ENCODE results near the gene SCIMP. TPM values are rescaled to one million over a fixed set of nuclear protein-coding genes. Genes with fewer than 3 reads are reported as not detected.
A peak's percentile ranks its signal among the peaks of the same experiment; 100 is the strongest.

SCIMP gene
- polyA plus RNA-seq, 3 donors, result 88.7 to 164 (median 98.4) TPM

- no peak for DNase-seq
- H2AFZ ChIP-seq (ENCODE audit: insufficient read depth, low read depth, low read length, poor library complexity, severe bottlenecking), result no peak overlapping the region
- no CpG with 5 or more reads among the region's 5 CpGs for WGBS (ENCODE audit: insufficient coverage)
Measured at GRCh38 chr17:5210091-5210490, 24.6 kb downstream of the SCIMP start.

GRCh38 chr17:5209396-5209795, 25.3 kb downstream of the SCIMP start:
- Mint-ChIP-seq H3K9me3 (peaks cover 0 to 2% (median 0%) of the 10 kb centered on the region in 7 donors), H3K36me3 (peaks cover 57 to 65% of the 10 kb centered on the region in 2 donors), H3K4me3 (no peak overlapping the region), H3K27me3 (ENCODE audit: low read depth in 3 of 3) (peaks cover 0 to 5% (median 2%) of the 10 kb centered on the region in 3 donors), H3K4me1 (peaks cover 41% of the 10 kb centered on the region), H3K27ac (peak overlapping the region in 1 of 7 donors; percentile 37)
- Histone ChIP-seq H3K4me2 (replicated peaks; ENCODE audit: extremely low read depth, low read length, poor library complexity, severe bottlenecking) (no peak overlapping the region), H4K20me1 (ENCODE audit: insufficient read depth, low read length) (peaks cover 46% of the 10 kb centered on the region), H3K4me1 (ENCODE audit: control insufficient read depth in 1 of 2, insufficient read depth in 2 of 2, low read length in 2 of 2) (peaks cover 36 to 42% of the 10 kb centered on the region in 2 donors), H3K36me3 (replicated peaks in 1 of 2; ENCODE audit: control insufficient read depth in 1 of 2, insufficient read depth in 2 of 2, low read length in 2 of 2) (peaks cover 46 to 51% of the 10 kb centered on the region in 2 donors), H3K79me2 (ENCODE audit: insufficient read depth, low read length) (peaks cover 4% of the 10 kb centered on the region), H3K9ac (ENCODE audit: insufficient read depth, low read length, poor library complexity, severe bottlenecking) (no peak overlapping the region), H3K27me3 (ENCODE audit: control insufficient read depth in 2 of 2, insufficient read depth in 2 of 2, low read length in 2 of 2) (no peaks in the 10 kb centered on the region), H3K4me3 (replicated peaks in 1 of 3; ENCODE audit: low read depth in 2 of 3, low read length in 3 of 3) (no peak overlapping the region), H3K27ac (ENCODE audit: low read depth in 1 of 2, low read length in 2 of 2) (no peak overlapping the region), H2AFZ (ENCODE audit: insufficient read depth, low read depth, low read length, poor library complexity, severe bottlenecking) (no peak overlapping the region), H3K9me3 (replicated peaks in 1 of 2; ENCODE audit: control insufficient read depth in 1 of 2, insufficient read depth in 1 of 2, low read length in 2 of 2) (no peaks in the 10 kb centered on the region)
- no peak for TF ChIP-seq CTCF (IDR thresholded peaks at IDR 0.05)
- no peak for DNase-seq
- WGBS (ENCODE audit: insufficient coverage), result 100% methylated on average over 2 of the region's 3 CpGs
- intact Hi-C loops (cut with micrococcal nuclease), result no loop called here

More at GRCh38 chr17:5210091-5210490, 24.6 kb downstream of the SCIMP start:
- Mint-ChIP-seq H3K4me1 (peaks cover 41% of the 10 kb centered on the region), H3K27ac (peak overlapping the region in 5 of 7 donors; percentile 6 to 85 (median 60)), H3K27me3 (ENCODE audit: low read depth in 3 of 3) (peaks cover 0 to 5% (median 0%) of the 10 kb centered on the region in 3 donors), H3K9me3 (no peaks in the 10 kb centered on the region), H3K4me3 (no peak overlapping the region), H3K36me3 (peaks cover 63 to 65% of the 10 kb centered on the region in 2 donors)
- TF ChIP-seq CTCF (IDR thresholded peaks at IDR 0.05), result no peak
- H3K27me3 ChIP-seq (ENCODE audit: control insufficient read depth in 2 of 2, insufficient read depth in 2 of 2, low read length in 2 of 2), result no peaks in the 10 kb centered on the region
- peak overlapping the region; percentile 31 to 70 for H3K27ac ChIP-seq (ENCODE audit: low read depth in 1 of 2, low read length in 2 of 2)
- peaks cover 49% of the 10 kb centered on the region for H4K20me1 ChIP-seq (ENCODE audit: insufficient read depth, low read length)
- H3K79me2 ChIP-seq (ENCODE audit: insufficient read depth, low read length), result peaks cover 4% of the 10 kb centered on the region
- H3K9ac ChIP-seq (ENCODE audit: insufficient read depth, low read length, poor library complexity, severe bottlenecking), result no peak overlapping the region
- no peak overlapping the region for H3K4me2 ChIP-seq (replicated peaks; ENCODE audit: extremely low read depth, low read length, poor library complexity, severe bottlenecking)
- H3K4me1 ChIP-seq (ENCODE audit: control insufficient read depth in 1 of 2, insufficient read depth in 2 of 2, low read length in 2 of 2), result peaks cover 36 to 42% of the 10 kb centered on the region in 2 donors
- no peaks in the 10 kb centered on the region for H3K9me3 ChIP-seq (replicated peaks in 1 of 2; ENCODE audit: control insufficient read depth in 1 of 2, insufficient read depth in 1 of 2, low read length in 2 of 2)
- H3K4me3 ChIP-seq (replicated peaks in 1 of 3; ENCODE audit: low read depth in 2 of 3, low read length in 3 of 3), result no peak overlapping the region
- H3K36me3 ChIP-seq (replicated peaks in 1 of 2; ENCODE audit: control insufficient read depth in 1 of 2, insufficient read depth in 2 of 2, low read length in 2 of 2), result peaks cover 50 to 57% of the 10 kb centered on the region in 2 donors
- intact Hi-C loops (cut with micrococcal nuclease), result no loop called here
